Neural cell (in vitro differentiated cells): ENCODE data around the gene VIT. TPM values are rescaled to one million over a fixed set of nuclear protein-coding genes. Genes with fewer than 3 reads are reported as not detected.

Experiments used
- H2AFZ ChIP-seq: fragments of 200-600, 300-800 bp; sonication (generic), shearing (Covaris generic); 2 replicates; pipeline ENCODE4 v1.6.0; 2014; ENCODE audit warnings: low read depth, mild to moderate bottlenecking, antibody characterized with exemption, low read length, moderate library complexity
- H3F3A ChIP-seq: fragments of 200-600 bp; shearing (Covaris generic); 2 replicates; pipeline ENCODE4 v1.6.1; 2016; ENCODE audit warnings: mild to moderate bottlenecking, moderate library complexity, mixed read lengths, antibody characterized with exemption, low read length; ENCODE audit not compliant: insufficient read depth, poor library complexity, severe bottlenecking
- H3K27ac ChIP-seq: fragments of 200-600, 300-800 bp; sonication (generic), shearing (Covaris generic); 2 replicates; pipeline ENCODE4 v1.5.1; 2014; ENCODE audit warnings: mild to moderate bottlenecking, low read length, moderate library complexity
- H3K27me3 ChIP-seq: fragments of 300-800, 200-600 bp; sonication (generic), shearing (Covaris generic); 2 replicates; pipeline ENCODE4 v1.6.0; 2014; ENCODE audit warnings: mild to moderate bottlenecking, low read depth, low read length, moderate library complexity; ENCODE audit not compliant: insufficient read depth
- H3K36me3 ChIP-seq: fragments of 300-800, 200-600 bp; sonication (generic), shearing (Covaris generic); 2 replicates; pipeline ENCODE4 v1.5.1; 2014; ENCODE audit warnings: mild to moderate bottlenecking, antibody characterized with exemption, low read length, moderate library complexity; ENCODE audit not compliant: insufficient read depth
- H3K4me2 ChIP-seq: fragments of 300-800, 200-600 bp; sonication (generic), shearing (Covaris generic); 2 replicates; pipeline ENCODE4 v1.6.0; 2014; ENCODE audit warnings: mild to moderate bottlenecking, low read length
- H3K4me3 ChIP-seq: fragments of 300-800, 200-600 bp; sonication (generic), shearing (Covaris generic); 2 replicates; pipeline ENCODE4 v1.5.1; 2014; ENCODE audit warnings: mild to moderate bottlenecking, low read length, moderate library complexity
- H3K79me2 ChIP-seq: fragments of 200-600 bp; shearing (Covaris generic); replicated peaks from 2 replicates; pipeline ENCODE4 v1.6.0; 2014; ENCODE audit warnings: mild to moderate bottlenecking, low read length, moderate library complexity; ENCODE audit not compliant: insufficient read depth
- H3K9ac ChIP-seq: fragments of 300-800, 200-600 bp; sonication (generic), shearing (Covaris generic); 2 replicates; pipeline ENCODE4 v1.6.1; 2016; ENCODE audit warnings: mild to moderate bottlenecking, low read length, mixed read lengths
- H3K9me2 ChIP-seq: fragments of 200-600 bp; shearing (Covaris generic); 2 replicates; pipeline ENCODE4 v1.6.1; 2016; ENCODE audit warnings: mild to moderate bottlenecking, low read length, mixed read lengths; ENCODE audit not compliant: insufficient read depth
- H3K9me3 ChIP-seq: fragments of 200-600, 300-800 bp; sonication (generic), shearing (Covaris generic); 2 replicates; pipeline ENCODE4 v1.6.1; 2016; ENCODE audit warnings: mild to moderate bottlenecking, mixed run types, low read length, moderate library complexity, mixed read lengths
- H4K20me1 ChIP-seq: fragments of 200-600 bp; shearing (Covaris generic); 2 replicates; pipeline ENCODE4 v1.6.1; 2016; ENCODE audit warnings: mild to moderate bottlenecking, mixed run types; ENCODE audit not compliant: insufficient read depth
- EP300 ChIP-seq: fragments of 450-650 bp; conservative IDR thresholded peaks from 2 replicates; pipeline ENCODE4 v1.6.1; 2014; ENCODE audit warnings: antibody characterized with exemption, mild to moderate bottlenecking, moderate library complexity; ENCODE audit not compliant: poor library complexity, severe bottlenecking
- EZH2 ChIP-seq: fragments of 200-600, 300-800 bp; shearing (Covaris generic), sonication (generic); IDR thresholded peaks from 2 replicates; pipeline ENCODE4 v1.6.1; 2014; ENCODE audit warnings: antibody characterized with exemption, low read length, borderline replicate concordance, mild to moderate bottlenecking; ENCODE audit not compliant: insufficient read depth, poor library complexity, severe bottlenecking
- MXI1 ChIP-seq: fragments of 450-650 bp; conservative IDR thresholded peaks from 2 replicates; pipeline ENCODE4 v1.6.1; 2014; ENCODE audit warnings: antibody characterized with exemption, mild to moderate bottlenecking; ENCODE audit not compliant: poor library complexity, severe bottlenecking
- POLR2AphosphoS5 ChIP-seq: IDR thresholded peaks from 2 replicates; pipeline ENCODE4 v1.6.1; 2012
- RAD21 ChIP-seq: fragments of 450-650 bp; conservative IDR thresholded peaks from 2 replicates; pipeline ENCODE4 v1.6.1; 2014; ENCODE audit warnings: antibody characterized with exemption, mild to moderate bottlenecking, moderate library complexity
- SMC3 ChIP-seq: fragments of 450-650 bp; conservative IDR thresholded peaks from 2 replicates; pipeline ENCODE4 v1.6.1; 2014; ENCODE audit warnings: antibody characterized with exemption, mild to moderate bottlenecking, moderate library complexity; ENCODE audit not compliant: poor library complexity
- TAF1 ChIP-seq: IDR thresholded peaks from 2 replicates; pipeline ENCODE4 v1.6.1; 2012; ENCODE audit warnings: low read depth
- polyA plus RNA-seq: library from polyadenylated mRNA; depleted of rRNA; stranded (reverse); fragments of >200 nt; gene quantifications from 2 replicates; pipeline ENCODE4 v1.2.3, GENCODE V29; 2014
- TF ChIP-seq, protein P1 (sequence below): IDR thresholded peaks from 2 replicates; pipeline ENCODE4 v1.6.1; 2012; ENCODE audit warnings: borderline replicate concordance
- TF ChIP-seq, protein P2 (sequence below): fragments of 450-650 bp; IDR thresholded peaks from 2 replicates; pipeline ENCODE4 v1.5.1; 2014; ENCODE audit warnings: antibody characterized with exemption, mild to moderate bottlenecking, moderate library complexity; ENCODE audit not compliant: poor library complexity, severe bottlenecking

The VIT gene
- polyA plus RNA-seq, 1 donor from 2014 or later = not detected

DNA sequence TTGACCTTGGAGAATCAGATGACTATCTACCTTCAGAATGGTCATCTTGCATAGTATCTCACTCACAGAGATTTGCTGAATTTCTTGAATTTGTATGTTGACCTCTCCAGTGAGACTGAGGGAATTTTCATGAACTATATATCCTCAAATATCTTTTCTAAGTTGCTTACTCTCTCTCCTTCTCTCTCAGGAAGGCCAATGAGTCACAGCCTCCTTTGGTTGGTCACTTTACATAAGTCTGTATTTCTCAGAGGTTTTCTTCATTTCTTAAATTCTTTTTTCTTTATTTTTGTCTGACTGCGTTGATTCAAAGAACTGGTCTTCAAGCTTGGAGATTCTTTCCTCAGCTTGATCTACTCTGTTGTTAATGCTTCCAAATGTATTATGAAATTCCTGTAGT is 51.7 kb downstream of the VIT start:
- H3K27ac ChIP-seq = no peak overlapping the region
- H3K4me2 ChIP-seq = no peak overlapping the region
- no peak overlapping the region for H2AFZ ChIP-seq
- H3K9me3 ChIP-seq = no peaks in the 10 kb centered on the region
- H3K27me3 ChIP-seq = no peaks in the 10 kb centered on the region
- no peaks in the 10 kb centered on the region for H3F3A ChIP-seq
- no peaks in the 10 kb centered on the region for H4K20me1 ChIP-seq
- no peak for TF ChIP-seq TAF1
- H3K4me3 ChIP-seq = no peak overlapping the region
- H3K36me3 ChIP-seq = no peaks in the 10 kb centered on the region
- H3K79me2 ChIP-seq = no peaks in the 10 kb centered on the region
- no peaks in the 10 kb centered on the region for H3K9me2 ChIP-seq
- H3K9ac ChIP-seq = no peak overlapping the region

DNA sequence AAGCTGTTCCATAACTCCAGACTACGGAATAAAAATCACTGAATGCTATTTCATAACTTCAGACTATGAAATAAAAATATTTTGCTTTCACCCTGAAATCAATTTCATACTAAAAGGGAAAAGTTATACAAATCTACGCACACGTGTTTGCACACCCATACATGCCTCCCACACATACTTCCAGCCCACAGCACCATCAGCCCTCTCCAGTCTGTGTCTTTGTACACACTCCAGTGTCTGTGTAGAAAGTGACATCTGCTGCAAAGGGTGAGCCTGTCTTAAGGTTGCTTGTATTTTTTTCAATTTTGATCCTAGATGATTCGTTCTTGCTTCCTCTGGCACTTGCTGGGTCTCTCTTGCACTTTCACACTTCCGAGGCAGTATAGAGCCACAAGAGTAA is 53.6 kb downstream of the VIT start:
- Histone ChIP-seq H3K79me2 (no peaks in the 10 kb centered on the region), H2AFZ (no peak overlapping the region), H3K9me2 (no peaks in the 10 kb centered on the region), H3K9me3 (no peaks in the 10 kb centered on the region), H3K9ac (no peak overlapping the region), H3K27me3 (no peaks in the 10 kb centered on the region), H3K36me3 (no peaks in the 10 kb centered on the region), H4K20me1 (no peaks in the 10 kb centered on the region), H3F3A (no peaks in the 10 kb centered on the region), H3K4me2 (no peak overlapping the region), H3K4me3 (no peak overlapping the region), H3K27ac (no peak overlapping the region)
- TF ChIP-seq MXI1 (no peak), EZH2 (no peak), POLR2AphosphoS5 (no peak), SMC3 (no peak), TAF1 (no peak), RAD21 (no peak), EP300 (no peak)
- TF ChIP-seq, protein P1, sequence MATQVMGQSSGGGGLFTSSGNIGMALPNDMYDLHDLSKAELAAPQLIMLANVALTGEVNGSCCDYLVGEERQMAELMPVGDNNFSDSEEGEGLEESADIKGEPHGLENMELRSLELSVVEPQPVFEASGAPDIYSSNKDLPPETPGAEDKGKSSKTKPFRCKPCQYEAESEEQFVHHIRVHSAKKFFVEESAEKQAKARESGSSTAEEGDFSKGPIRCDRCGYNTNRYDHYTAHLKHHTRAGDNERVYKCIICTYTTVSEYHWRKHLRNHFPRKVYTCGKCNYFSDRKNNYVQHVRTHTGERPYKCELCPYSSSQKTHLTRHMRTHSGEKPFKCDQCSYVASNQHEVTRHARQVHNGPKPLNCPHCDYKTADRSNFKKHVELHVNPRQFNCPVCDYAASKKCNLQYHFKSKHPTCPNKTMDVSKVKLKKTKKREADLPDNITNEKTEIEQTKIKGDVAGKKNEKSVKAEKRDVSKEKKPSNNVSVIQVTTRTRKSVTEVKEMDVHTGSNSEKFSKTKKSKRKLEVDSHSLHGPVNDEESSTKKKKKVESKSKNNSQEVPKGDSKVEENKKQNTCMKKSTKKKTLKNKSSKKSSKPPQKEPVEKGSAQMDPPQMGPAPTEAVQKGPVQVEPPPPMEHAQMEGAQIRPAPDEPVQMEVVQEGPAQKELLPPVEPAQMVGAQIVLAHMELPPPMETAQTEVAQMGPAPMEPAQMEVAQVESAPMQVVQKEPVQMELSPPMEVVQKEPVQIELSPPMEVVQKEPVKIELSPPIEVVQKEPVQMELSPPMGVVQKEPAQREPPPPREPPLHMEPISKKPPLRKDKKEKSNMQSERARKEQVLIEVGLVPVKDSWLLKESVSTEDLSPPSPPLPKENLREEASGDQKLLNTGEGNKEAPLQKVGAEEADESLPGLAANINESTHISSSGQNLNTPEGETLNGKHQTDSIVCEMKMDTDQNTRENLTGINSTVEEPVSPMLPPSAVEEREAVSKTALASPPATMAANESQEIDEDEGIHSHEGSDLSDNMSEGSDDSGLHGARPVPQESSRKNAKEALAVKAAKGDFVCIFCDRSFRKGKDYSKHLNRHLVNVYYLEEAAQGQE = no peak
- TF ChIP-seq, protein P2, sequence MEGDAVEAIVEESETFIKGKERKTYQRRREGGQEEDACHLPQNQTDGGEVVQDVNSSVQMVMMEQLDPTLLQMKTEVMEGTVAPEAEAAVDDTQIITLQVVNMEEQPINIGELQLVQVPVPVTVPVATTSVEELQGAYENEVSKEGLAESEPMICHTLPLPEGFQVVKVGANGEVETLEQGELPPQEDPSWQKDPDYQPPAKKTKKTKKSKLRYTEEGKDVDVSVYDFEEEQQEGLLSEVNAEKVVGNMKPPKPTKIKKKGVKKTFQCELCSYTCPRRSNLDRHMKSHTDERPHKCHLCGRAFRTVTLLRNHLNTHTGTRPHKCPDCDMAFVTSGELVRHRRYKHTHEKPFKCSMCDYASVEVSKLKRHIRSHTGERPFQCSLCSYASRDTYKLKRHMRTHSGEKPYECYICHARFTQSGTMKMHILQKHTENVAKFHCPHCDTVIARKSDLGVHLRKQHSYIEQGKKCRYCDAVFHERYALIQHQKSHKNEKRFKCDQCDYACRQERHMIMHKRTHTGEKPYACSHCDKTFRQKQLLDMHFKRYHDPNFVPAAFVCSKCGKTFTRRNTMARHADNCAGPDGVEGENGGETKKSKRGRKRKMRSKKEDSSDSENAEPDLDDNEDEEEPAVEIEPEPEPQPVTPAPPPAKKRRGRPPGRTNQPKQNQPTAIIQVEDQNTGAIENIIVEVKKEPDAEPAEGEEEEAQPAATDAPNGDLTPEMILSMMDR = no peak

DNA sequence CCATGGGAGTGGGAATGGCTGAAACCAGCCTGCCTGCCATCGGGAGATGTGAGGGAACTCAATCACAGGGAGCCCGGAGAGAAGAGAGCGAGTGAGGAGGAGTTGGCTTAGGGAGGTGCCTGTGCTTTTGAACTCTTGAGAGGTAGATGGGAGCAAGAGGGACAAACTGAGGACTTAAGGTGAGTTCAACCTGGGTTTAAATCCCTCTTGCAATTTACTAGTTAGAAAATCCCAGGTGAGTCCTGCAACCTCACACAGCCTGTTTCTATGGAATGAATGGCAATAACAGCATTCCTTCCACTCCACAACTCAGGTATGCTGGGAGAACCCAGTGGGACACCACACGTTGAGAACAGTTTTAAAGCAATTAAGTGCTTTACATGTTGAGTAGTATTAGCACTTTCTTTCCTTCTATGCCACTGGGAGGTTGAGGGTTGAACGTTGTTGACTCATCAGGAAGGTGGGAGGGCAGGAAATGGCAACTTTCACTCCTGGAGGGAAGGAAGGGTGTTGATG is 57.3 kb downstream of the VIT start:
- no peaks in the 10 kb centered on the region for H3K9me2 ChIP-seq
- H2AFZ ChIP-seq = no peak overlapping the region
- no peak overlapping the region for H3K27ac ChIP-seq
- no peak for TF ChIP-seq EP300
- no peaks in the 10 kb centered on the region for H3K36me3 ChIP-seq
- H4K20me1 ChIP-seq = no peaks in the 10 kb centered on the region
- no peak overlapping the region for H3K9ac ChIP-seq
- no peaks in the 10 kb centered on the region for H3K9me3 ChIP-seq
- no peaks in the 10 kb centered on the region for H3K79me2 ChIP-seq
- no peak overlapping the region for H3K4me2 ChIP-seq
- no peaks in the 10 kb centered on the region for H3F3A ChIP-seq
- H3K27me3 ChIP-seq = no peaks in the 10 kb centered on the region
- H3K4me3 ChIP-seq = no peak overlapping the region
